ENCODE data around the gene ANKRD16. TPM values are rescaled to one million over a fixed set of nuclear protein-coding genes. Genes with fewer than 3 reads are reported as not detected.

Gene ANKRD16
- total RNA-seq, 4 donors from 2014 or later: 8.5 to 21.7 (median 17.8) TPM

GRCh38 chr10:5933909-5934546 is 44.3 kb upstream of the ANKRD16 start:
- Histone ChIP-seq H3K36me3 (peaks cover 0 to 42% (median 18%) of the 10 kb centered on the region in 4 donors), H3K4me3 (no peak overlapping the region), H3K4me1 (no peaks in the 10 kb centered on the region), H3K27me3 (no peaks in the 10 kb centered on the region), H3K27ac (no peak overlapping the region), H3K9me3 (no peaks in the 10 kb centered on the region)
- intact Hi-C loops (cut with DNase I; ENCODE audit: low total_unique reads): no loop called here
- WGBS, 2 donors (ENCODE audit: low coverage in 1 of 2): 91 to 93% methylated on average over 13 to 14 of the region's 14 CpGs
- DNase-seq: no peak
- in situ Hi-C loops (cut with MboI; ENCODE audit: low pct_ligation_motif_present in 1 of 4, low pct_unique_long_range_greater_than_20kb in 1 of 4, low sequenced_read_pairs in 3 of 4): no loop called here
- no peak for TF ChIP-seq POLR2AphosphoS5 (IDR thresholded peaks at IDR 0.05)
- no peak for TF ChIP-seq POLR2A (IDR thresholded peaks at IDR 0.05)
- TF ChIP-seq EP300 (IDR thresholded peaks at IDR 0.05; ENCODE audit: low read depth): no peak
- TF ChIP-seq CTCF (IDR thresholded peaks at IDR 0.05): no peak

DNA sequence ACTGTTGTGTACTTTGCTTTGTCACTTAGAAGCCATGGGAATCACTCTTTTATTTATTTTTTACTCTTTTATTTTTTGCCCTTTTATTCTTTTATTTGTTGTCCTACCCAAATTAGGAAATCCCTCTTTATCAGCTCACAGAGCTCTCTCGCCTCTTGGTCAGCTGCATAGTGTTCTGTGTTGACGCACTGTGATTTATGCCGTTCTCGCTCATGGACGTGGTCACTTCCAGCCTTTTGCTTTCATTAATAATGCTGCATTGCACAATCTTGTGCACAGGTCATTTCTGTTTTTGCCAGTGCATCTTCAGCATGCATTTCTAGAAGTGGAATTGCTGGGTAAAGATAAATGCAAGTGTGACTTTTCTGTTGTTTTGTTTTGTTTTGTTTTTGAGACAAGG is 42.7 kb upstream of the ANKRD16 start:
- TF ChIP-seq EP300 (IDR thresholded peaks at IDR 0.05; ENCODE audit: low read depth) (no peak), POLR2A (IDR thresholded peaks at IDR 0.05) (no peak), POLR2AphosphoS5 (IDR thresholded peaks at IDR 0.05) (peak in 2 of 3 donors; percentile 52 to 64), CTCF (IDR thresholded peaks at IDR 0.05) (no peak)

DNA sequence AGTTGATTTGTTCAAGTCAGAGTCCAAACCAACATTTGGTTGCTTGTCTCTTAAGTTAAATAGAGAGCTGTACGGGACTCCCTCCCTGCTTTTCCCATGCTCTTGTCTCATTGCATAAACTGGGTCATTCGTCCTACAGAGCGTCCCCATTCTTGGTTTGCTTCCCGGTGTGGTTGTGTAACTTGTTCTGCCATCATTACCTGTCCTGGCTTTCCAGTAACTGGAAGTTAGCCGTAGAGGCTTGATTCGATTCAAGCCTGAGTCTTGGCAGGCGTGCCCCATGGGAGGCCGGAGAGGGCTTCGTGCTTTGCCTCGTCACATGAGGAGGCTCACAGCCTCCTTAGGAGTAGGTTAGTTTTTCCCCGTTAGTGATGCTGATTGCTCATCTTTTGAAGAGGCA is 40.6 kb upstream of the ANKRD16 start:
- DNase-seq: no peak
- Histone ChIP-seq H3K27me3 (no peaks in the 10 kb centered on the region), H3K4me3 (no peak overlapping the region), H3K4me1 (no peaks in the 10 kb centered on the region), H3K9me3 (no peaks in the 10 kb centered on the region), H3K36me3 (peaks cover 0 to 53% (median 24%) of the 10 kb centered on the region in 4 donors), H3K27ac (no peak overlapping the region)
- WGBS, 2 donors (ENCODE audit: low coverage in 1 of 2): 80 to 94% methylated on average over 2 to 11 of the region's 11 CpGs
- intact Hi-C loops (cut with DNase I; ENCODE audit: low total_unique reads): no loop called here
- in situ Hi-C loops (cut with MboI; ENCODE audit: low pct_ligation_motif_present in 1 of 4, low pct_unique_long_range_greater_than_20kb in 1 of 4, low sequenced_read_pairs in 3 of 4): no loop called here
- TF ChIP-seq CTCF (IDR thresholded peaks at IDR 0.05) (no peak), EP300 (IDR thresholded peaks at IDR 0.05; ENCODE audit: low read depth) (no peak), POLR2A (IDR thresholded peaks at IDR 0.05) (no peak), POLR2AphosphoS5 (IDR thresholded peaks at IDR 0.05) (no peak)

More for the DNA sequence above, 42.7 kb upstream of the ANKRD16 start:
- H3K4me1 ChIP-seq: no peaks in the 10 kb centered on the region
- no peaks in the 10 kb centered on the region for H3K9me3 ChIP-seq
- H3K36me3 ChIP-seq: peaks cover 0 to 51% (median 20%) of the 10 kb centered on the region in 4 donors
- in situ Hi-C loops (cut with MboI; ENCODE audit: low pct_ligation_motif_present in 1 of 4, low pct_unique_long_range_greater_than_20kb in 1 of 4, low sequenced_read_pairs in 3 of 4): no loop called here
- intact Hi-C loops (cut with DNase I; ENCODE audit: low total_unique reads): no loop called here
- no peak overlapping the region for H3K27ac ChIP-seq
- no peak overlapping the region for H3K4me3 ChIP-seq
- 91 to 96% methylated on average over 5 of the region's 5 CpGs for WGBS, 2 donors (ENCODE audit: low coverage in 1 of 2)
- no peak for DNase-seq
- no peaks in the 10 kb centered on the region for H3K27me3 ChIP-seq

- no peak for DNase-seq
- in situ Hi-C loops (cut with MboI; ENCODE audit: low pct_ligation_motif_present in 1 of 4, low pct_unique_long_range_greater_than_20kb in 1 of 4, low sequenced_read_pairs in 3 of 4): no loop called here
- Histone ChIP-seq H3K27ac (no peak overlapping the region), H3K9me3 (no peaks in the 10 kb centered on the region), H3K36me3 (peaks cover 2 to 53% (median 28%) of the 10 kb centered on the region in 4 donors), H3K4me3 (no peak overlapping the region), H3K27me3 (no peaks in the 10 kb centered on the region), H3K4me1 (no peaks in the 10 kb centered on the region)
- intact Hi-C loops (cut with DNase I; ENCODE audit: low total_unique reads): no loop called here
- WGBS, 2 donors (ENCODE audit: low coverage in 1 of 2): 63 to 81% methylated on average over 2 to 8 of the region's 8 CpGs
- TF ChIP-seq POLR2A (IDR thresholded peaks at IDR 0.05) (no peak), EP300 (IDR thresholded peaks at IDR 0.05; ENCODE audit: low read depth) (no peak), CTCF (IDR thresholded peaks at IDR 0.05) (no peak), POLR2AphosphoS5 (IDR thresholded peaks at IDR 0.05) (no peak)
Observed at GRCh38 chr10:5929442-5929841, 39.7 kb upstream of the ANKRD16 start.
